Right ventricle myocardium inferior (tissue), 1 donor: ENCODE results near the gene ZFP36. TPM values are rescaled to one million over a fixed set of nuclear protein-coding genes. Genes with fewer than 3 reads are reported as not detected.

Experiments
- ATAC-seq: fragments of 200-7000 bp; cut with Tn5 transposase; one replicate; pipeline ENCODE4 v1.9.1; 2020; ENCODE audit warnings: mild to moderate bottlenecking, moderate library complexity
- DNase-seq: peaks from one replicate; pipeline ENCODE4 v3.0.0; 2021; ENCODE audit errors: missing footprints
- intact Hi-C: fragments of 100-400 bp; cut with DNase I; formaldehyde crosslinking; loops from one replicate; pipeline ENCODE4 v1.11.0; 2022
- total RNA-seq: library from RNA; stranded (reverse); fragmentation: NEBNext Ultra II Directional; extraction: Animal tissue kit (Norgen Biotek cat#: 25700); gene quantifications from one replicate; pipeline ENCODE4 v1.2.1, GENCODE V29; 2021
- donor health status: DM: no; HTN: yes; CAD: no; lungs with severe emphysema.

The ZFP36 gene
- total RNA-seq, 1 donor from 2014 or later, result 48.7 TPM

GRCh38 chr19:39401549-39402345 lies 4.9 kb upstream of the ZFP36 start:
- ATAC-seq (no peak), DNase-seq (peak; percentile 77)
- intact Hi-C loops, result no loop called here

DNA sequence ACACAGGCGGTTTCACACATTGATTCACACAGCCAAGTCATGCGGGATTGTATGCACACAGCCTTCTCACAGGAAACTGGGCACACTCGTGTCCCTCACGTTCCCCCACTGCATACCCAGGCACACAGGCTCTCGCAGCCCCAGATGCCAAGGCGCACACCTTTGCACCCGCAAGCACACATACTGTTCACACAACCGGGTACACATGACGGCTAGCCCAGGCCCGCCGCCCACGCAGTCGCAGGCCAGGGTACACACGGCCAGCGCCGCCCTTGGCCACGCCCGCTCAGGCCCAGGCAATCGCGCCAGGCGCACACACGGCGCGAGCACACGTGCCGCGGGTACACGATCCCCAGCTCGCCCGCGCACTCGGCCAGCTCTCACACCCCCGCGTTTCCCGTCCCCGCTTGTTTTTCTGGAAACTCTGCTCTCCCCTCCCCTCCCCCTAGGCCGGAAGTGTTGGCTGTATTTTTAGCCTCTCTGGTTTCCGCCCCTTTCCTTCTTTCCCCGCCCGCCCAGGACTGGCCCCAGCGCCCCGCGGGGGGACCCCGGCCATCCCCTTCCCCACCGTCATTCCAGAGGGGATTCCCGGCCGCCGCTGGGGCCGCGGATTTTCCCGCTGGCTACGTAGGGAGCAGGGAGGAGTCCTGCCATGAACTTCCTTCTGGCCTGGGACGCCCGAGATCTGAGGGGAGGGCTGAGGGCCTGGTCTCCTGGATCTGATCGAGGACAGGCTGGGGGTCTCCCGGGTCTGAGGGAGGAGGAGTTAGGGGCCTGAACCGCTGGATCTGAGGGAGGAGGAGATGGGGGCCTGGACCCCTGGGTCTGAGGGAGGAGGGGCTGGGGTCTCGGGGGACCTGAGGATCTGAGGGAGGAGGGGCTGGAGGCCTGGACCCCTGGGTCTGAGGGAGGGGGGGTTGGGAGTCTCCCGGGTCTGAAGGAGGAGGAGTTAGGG lies 4.0 kb upstream of the ZFP36 start:
- ATAC-seq (peak; percentile 53), DNase-seq (peak; percentile 97)
- intact Hi-C loops, result loop anchor here (1.0 kb wide), 1 partner anchor 10 kb away; the partner anchor contains the start of gene PLEKHG2

DNA sequence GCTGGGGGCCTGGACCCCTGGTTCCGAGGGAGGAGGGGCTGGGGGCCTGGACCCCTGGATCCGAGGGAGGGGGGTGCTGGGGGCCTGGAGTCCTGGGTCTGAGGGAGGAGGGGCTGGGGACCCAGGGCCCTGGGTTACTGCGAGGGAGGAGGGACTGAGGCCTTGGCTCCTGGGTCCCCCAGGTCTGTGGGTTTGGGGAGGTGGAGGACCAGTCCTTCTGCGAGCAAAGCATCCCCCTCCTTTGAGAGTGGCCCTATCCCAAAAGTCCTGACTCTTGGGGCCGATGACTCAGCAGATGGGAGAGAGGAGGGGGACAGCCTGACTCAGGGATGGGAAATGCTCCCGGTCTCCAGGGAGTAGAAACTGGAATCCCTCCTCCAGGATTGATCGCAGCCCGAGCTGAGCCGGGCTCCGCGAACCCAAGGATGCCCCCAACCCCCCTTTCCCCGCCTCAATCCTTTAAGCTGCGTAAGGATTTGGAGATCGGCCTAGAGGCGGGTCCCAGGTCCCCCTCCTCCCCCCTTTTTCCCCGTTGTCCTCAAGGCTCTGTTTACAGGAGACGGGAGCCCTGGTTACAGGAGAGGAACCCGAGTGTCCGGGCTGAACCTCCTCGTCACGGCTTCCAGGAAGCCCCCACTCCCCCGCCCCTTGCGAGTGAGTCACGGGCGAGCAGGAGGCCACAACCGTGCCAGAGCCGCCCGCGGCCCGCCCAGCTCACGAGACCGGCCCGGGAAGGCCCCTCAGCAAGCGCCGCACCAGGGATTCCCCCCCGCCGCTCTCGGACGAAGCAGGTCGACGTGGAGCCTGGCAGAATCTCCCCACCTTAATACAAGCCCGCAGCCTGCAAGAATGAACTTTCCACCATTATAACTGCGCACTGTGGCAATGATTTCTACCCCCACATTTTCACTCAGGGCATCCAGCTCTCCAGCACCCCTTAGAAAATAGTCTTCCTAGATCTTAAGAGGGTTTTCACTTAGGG lies 3.0 kb upstream of the ZFP36 start:
- intact Hi-C loops, result loop anchor here (1.0 kb wide), 1 partner anchor 9 kb away; the partner anchor contains the start of gene PLEKHG2
- DNase-seq, result peak; percentile 99
- peak; percentile 65 for ATAC-seq

- intact Hi-C loops, result no loop called here
- ATAC-seq, result no peak
- DNase-seq, result peak; percentile 49
Observed at GRCh38 chr19:39405261-39405957, 1.2 kb upstream of the ZFP36 start.

DNA sequence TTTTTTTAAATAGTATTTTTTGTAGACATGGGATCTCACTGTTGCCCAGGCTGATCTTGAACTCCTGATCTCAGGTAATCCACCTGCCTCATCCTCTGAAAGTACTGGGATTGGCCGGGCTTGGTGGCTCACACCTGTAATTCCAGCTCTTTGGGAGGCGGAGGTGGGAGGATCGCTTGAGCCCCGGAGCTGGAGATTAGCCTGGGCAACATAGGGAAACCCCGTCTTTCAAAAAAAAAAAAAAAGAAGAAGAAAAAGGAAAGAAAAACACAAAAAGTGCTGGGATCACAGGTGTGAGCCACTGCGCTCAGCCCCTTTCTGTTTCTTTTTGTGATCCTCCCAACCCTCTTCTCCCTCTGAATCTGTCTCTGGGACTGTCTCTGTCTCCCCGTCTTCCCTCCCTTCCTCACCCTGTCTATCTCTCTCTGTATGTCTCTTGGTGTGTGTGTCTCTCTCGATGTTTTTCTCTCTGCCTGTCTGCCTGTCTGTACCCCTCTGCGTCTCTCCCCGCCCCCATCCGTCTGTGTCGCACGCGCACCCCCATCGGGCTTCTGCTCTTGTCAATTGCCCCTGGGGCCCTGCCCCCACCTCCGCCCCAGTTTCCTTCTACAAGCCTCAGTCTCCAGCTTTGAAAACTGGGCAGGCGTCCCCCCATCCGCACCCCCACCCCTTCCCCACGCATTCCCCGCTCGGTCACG lies 540 bp upstream of the ZFP36 start:
- intact Hi-C loops, result no loop called here
- peak; percentile 21 for DNase-seq
- ATAC-seq, result no peak

DNA sequence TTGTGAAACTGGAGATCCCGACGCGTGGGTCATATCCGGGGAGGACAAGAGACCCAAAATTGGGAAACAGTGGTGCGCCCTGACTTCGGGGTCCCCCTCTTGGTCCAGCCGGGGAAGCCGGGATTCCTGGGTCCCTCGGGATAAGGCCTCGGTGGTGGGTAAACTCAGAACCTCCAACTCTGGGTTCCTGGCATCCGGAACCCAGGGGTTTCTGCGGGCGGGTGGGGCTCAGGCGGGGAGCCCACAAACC lies 688 bp downstream of the ZFP36 start:
- DNase-seq (no peak), ATAC-seq (no peak)
- intact Hi-C loops, result no loop called here

DNA sequence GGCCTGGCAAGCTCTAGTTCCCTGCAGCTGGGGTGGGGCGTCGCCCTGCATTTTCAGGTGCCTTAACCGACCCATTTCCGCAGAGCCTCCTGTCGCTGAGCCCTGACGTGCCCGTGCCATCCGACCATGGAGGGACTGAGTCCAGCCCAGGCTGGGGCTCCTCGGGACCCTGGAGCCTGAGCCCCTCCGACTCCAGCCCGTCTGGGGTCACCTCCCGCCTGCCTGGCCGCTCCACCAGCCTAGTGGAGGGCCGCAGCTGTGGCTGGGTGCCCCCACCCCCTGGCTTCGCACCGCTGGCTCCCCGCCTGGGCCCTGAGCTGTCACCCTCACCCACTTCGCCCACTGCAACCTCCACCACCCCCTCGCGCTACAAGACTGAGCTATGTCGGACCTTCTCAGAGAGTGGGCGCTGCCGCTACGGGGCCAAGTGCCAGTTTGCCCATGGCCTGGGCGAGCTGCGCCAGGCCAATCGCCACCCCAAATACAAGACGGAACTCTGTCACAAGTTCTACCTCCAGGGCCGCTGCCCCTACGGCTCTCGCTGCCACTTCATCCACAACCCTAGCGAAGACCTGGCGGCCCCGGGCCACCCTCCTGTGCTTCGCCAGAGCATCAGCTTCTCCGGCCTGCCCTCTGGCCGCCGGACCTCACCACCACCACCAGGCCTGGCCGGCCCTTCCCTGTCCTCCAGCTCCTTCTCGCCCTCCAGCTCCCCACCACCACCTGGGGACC lies 1.2 kb downstream of the ZFP36 start:
- no peak for ATAC-seq
- peak; percentile 81 for DNase-seq
- intact Hi-C loops, result no loop called here

DNA sequence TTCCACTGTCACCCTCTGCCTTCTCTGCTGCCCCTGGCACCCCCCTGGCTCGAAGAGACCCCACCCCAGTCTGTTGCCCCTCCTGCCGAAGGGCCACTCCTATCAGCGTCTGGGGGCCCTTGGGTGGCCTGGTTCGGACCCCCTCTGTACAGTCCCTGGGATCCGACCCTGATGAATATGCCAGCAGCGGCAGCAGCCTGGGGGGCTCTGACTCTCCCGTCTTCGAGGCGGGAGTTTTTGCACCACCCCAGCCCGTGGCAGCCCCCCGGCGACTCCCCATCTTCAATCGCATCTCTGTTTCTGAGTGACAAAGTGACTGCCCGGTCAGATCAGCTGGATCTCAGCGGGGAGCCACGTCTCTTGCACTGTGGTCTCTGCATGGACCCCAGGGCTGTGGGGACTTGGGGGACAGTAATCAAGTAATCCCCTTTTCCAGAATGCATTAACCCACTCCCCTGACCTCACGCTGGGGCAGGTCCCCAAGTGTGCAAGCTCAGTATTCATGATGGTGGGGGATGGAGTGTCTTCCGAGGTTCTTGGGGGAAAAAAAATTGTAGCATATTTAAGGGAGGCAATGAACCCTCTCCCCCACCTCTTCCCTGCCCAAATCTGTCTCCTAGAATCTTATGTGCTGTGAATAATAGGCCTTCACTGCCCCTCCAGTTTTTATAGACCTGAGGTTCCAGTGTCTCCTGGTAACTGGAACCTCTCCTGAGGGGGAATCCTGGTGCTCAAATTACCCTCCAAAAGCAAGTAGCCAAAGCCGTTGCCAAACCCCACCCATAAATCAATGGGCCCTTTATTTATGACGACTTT lies 2.0 kb downstream of the ZFP36 start:
- intact Hi-C loops, result no loop called here
- ATAC-seq (no peak), DNase-seq (no peak)

DNA sequence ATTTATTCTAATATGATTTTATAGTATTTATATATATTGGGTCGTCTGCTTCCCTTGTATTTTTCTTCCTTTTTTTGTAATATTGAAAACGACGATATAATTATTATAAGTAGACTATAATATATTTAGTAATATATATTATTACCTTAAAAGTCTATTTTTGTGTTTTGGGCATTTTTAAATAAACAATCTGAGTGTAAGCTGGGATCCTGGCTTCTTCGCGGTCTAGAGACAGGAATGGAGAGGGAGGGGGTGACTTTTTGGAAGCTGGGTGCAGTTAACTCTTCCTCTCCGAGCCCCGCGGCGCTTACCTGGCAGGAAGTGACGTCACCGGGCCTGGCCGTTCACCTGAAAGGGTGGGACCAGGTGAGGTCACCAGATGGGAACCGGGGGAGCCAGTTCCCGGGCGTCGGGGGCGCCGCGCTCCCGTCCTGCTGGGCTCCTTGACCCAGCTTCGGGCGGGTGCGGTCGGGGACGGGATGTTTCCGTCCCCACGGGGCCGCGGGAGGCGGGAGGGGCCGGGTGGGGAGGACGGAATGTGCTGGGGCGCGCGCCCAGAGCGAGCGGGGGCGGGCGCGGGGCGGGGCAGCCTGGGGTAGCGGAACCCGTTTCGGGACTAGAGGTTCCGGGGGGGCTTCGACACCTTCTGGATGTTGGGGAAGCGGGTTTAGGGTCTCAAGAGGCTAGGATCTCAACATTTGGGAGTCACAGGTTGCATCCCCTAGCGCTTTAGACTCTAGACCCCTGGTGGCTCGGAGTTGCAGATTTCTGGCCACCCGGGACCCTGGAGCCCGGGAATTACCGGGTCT lies 2.8 kb downstream of the ZFP36 start:
- ATAC-seq, result peak; percentile 49
- DNase-seq, result peak; percentile 96
- intact Hi-C loops, result loop anchor here (5.0 kb wide), 2 partner anchors 67 to 282 kb away; partner anchors contain the start of genes PAK4 and SAMD4B

DNA sequence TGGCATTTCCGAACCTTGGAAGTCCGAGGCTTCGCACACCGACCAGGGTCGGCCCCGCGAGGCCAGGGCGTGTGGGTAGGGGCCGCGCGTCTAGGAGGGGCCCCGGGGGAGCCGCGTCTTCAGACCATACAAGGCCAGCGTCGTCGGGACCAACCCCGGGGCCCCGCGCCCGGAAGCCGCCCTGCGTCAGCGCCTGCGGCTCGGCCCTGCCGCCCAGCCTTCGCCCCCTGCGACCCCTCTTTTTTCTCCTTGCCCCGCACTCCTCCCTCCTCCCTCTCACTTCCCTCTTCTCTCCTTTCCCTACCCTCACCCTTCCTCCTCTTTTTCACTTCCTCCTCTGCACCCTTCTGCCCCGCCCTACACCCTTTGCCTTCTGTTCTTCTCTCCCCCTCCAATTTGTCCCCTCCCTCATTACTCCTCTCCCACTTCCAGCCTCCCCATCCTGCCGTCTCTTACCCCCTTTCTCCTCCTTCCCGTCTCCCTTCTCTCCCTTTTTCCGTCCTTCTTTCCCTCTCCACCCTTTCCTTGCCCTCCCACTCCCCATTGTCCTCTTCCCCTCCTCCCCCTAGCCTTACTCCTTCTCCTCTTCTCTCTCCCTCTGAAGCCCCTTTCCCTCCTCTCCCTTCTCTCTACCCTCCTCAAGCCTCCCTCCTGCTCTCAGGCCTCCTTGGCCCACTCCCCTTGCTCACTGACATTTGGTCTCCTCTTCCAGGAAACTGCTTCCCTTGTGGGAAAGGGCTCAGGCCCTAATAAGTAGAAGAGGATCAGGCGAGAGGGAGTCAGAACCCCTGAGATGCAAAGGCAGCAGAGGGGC lies 3.6 kb downstream of the ZFP36 start:
- intact Hi-C loops, result loop anchor here (5.0 kb wide), 2 partner anchors 68 to 283 kb away; partner anchors contain the start of genes PAK4 and SAMD4B
- peak; percentile 93 for DNase-seq
- ATAC-seq, result peak; percentile 36

DNA sequence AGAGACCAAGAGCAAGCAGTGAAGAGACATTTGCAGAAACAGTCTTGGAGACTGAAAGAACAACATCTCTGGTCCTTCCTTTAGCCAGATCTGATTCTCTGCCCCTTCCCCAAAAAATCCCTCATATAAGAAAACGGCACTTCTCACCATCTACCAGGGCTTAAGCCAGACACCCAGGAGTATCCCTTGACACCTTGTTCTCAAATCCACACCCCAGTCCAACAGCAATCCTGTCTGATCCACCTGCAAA lies 4.1 kb downstream of the ZFP36 start:
- intact Hi-C loops, result loop anchor here (1.0 to 5.0 kb wide), 3 partner anchors 13 to 283 kb away; partner anchors contain the start of genes PAK4 and SAMD4B

GRCh38 chr19:39411081-39411831 lies 4.6 kb downstream of the ZFP36 start:
- no peak for ATAC-seq
- intact Hi-C loops, result loop anchor here (1.0 to 5.0 kb wide), 3 partner anchors 14 to 284 kb away; partner anchors contain the start of genes PAK4 and SAMD4B
- DNase-seq, result peak; percentile 71

More for the DNA sequence above, 4.1 kb downstream of the ZFP36 start:
- no peak for ATAC-seq
- no peak for DNase-seq

DNA sequence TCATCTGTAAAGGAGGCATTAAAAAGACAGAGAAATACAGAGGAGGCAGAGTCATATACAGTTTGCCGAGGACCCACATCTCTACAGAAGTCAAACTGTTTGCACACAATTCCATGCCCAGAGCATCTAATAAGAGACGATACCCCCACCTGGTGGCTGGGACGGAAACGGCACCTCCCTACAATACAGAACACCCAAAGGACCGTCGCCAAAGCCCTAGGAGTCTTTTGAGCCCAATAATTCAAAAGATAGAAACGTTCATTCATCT lies 5.1 kb downstream of the ZFP36 start:
- DNase-seq (peak; percentile 93), ATAC-seq (peak; percentile 38)
- intact Hi-C loops, result loop anchor here (1.0 to 5.0 kb wide), 5 partner anchors 8 to 284 kb away; partner anchors contain the start of genes PAK4, RPS16 and SAMD4B
